SU-DHL-6 (cell line): ENCODE measurements around the gene ZNF148.

Experiments used
- H2AFZ ChIP-seq: fragments of 200-600 bp; sonication (generic); 2 replicates; pipeline ENCODE4 v1.6.1; 2014; ENCODE audit warnings: low read depth, mild to moderate bottlenecking, moderate library complexity, mixed read lengths, antibody characterized with exemption, low read length; ENCODE audit not compliant: severe bottlenecking
- H3F3A ChIP-seq: fragments of 200-600 bp; shearing (Covaris generic); 2 replicates; pipeline ENCODE4 v1.6.0; 2016; ENCODE audit warnings: antibody characterized with exemption, mild to moderate bottlenecking; ENCODE audit not compliant: insufficient read depth
- H3K27ac ChIP-seq: fragments of 200-600 bp; sonication (generic); 2 replicates; pipeline ENCODE4 v1.5.1; 2016; ENCODE audit warnings: low read depth, mild to moderate bottlenecking, low read length, moderate library complexity, mixed read lengths
- H3K27me3 ChIP-seq: fragments of 200-600 bp; sonication (generic), shearing (Covaris generic); 2 replicates; pipeline ENCODE4 v1.6.0; 2014; ENCODE audit warnings: mild to moderate bottlenecking, low read length
- H3K36me3 ChIP-seq: fragments of 200-600 bp; sonication (generic); 2 replicates; pipeline ENCODE4 v1.6.1; 2014; ENCODE audit warnings: mild to moderate bottlenecking, low read length, mixed read lengths
- H3K4me2 ChIP-seq: fragments of 300-600, 200-600 bp; shearing (Covaris generic), sonication (generic); 2 replicates; pipeline ENCODE4 v1.6.0; 2014; ENCODE audit warnings: low read length, low read depth, mild to moderate bottlenecking; ENCODE audit not compliant: poor library complexity, severe bottlenecking
- H3K4me3 ChIP-seq: fragments of 200-600 bp; sonication (generic); 2 replicates; pipeline ENCODE4 v1.5.1; 2014; ENCODE audit warnings: antibody characterized with exemption, low read length, mild to moderate bottlenecking, mixed read lengths; ENCODE audit not compliant: insufficient read depth, poor library complexity, severe bottlenecking
- H3K79me2 ChIP-seq: fragments of 200-600 bp; sonication (generic); 2 replicates; pipeline ENCODE4 v1.6.1; 2014; ENCODE audit warnings: mild to moderate bottlenecking, low read length, moderate library complexity; ENCODE audit not compliant: insufficient read depth
- H3K9ac ChIP-seq: fragments of 200-600 bp; sonication (generic); 2 replicates; pipeline ENCODE4 v1.7.0; 2014; ENCODE audit warnings: mild to moderate bottlenecking, low read length
- H3K9me2 ChIP-seq: fragments of 200-600 bp; sonication (generic); replicated peaks from 2 replicates; pipeline ENCODE4 v1.6.1; 2014; ENCODE audit warnings: low read length; ENCODE audit not compliant: insufficient read depth
- H3K9me3 ChIP-seq: fragments of 200-600 bp; sonication (generic); 2 replicates; pipeline ENCODE4 v1.6.1; 2014; ENCODE audit warnings: low read length, mixed read lengths; ENCODE audit not compliant: insufficient read depth
- H4K20me1 ChIP-seq: fragments of 200-600 bp; sonication (generic); 2 replicates; pipeline ENCODE4 v1.6.1; 2014; ENCODE audit warnings: low read depth, mild to moderate bottlenecking, antibody characterized with exemption, low read length, moderate library complexity, mixed read lengths
- EZH2phosphoT487 ChIP-seq: fragments of 200-600 bp; sonication (generic), shearing (Covaris generic); conservative IDR thresholded peaks from 2 replicates; pipeline ENCODE4 v1.6.1; 2018; ENCODE audit warnings: mild to moderate bottlenecking, antibody characterized with exemption, low read length, moderate library complexity, mixed read lengths
- TF ChIP-seq, protein P1 (sequence below): fragments of 200-600 bp; sonication (generic); IDR thresholded peaks from one replicate; pipeline ENCODE4 v1.5.1; 2017; ENCODE audit warnings: antibody characterized with exemption, mild to moderate bottlenecking, low read length, moderate library complexity; ENCODE audit not compliant: insufficient read depth, poor library complexity, severe bottlenecking

The ZNF148 gene

DNA sequence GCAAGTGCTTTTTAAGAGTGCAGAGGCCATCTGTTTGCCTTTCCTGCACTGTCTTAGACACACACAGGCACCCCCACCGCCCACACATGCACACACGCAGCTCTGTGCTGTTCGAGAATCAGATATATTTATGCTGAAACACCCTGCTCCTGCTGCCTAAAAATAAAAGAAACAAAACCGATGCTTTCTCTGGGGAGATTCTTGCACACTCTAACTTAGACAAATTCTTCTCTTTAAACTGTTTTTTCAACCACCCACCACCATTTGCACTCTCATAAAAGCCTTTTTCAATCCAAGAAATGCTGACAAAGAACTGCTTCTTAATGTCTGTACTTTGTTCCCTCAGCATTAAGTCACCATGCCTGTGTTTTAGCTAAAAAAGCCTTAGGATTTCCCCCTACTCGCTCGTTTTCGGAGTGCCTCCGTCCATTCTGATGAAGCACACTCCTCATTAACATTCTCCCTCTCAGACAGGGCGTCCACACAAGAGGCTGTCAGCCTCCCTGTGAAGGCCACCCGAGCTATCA, 188.8 kb downstream of the ZNF148 start:
- Histone ChIP-seq H3K27me3 (no peaks in the 10 kb centered on the region), H3K4me3 (no peak overlapping the region), H4K20me1 (no peaks in the 10 kb centered on the region), H3K9me2 (no peaks in the 10 kb centered on the region), H3K9me3 (no peaks in the 10 kb centered on the region), H3K27ac (no peak overlapping the region), H3K4me2 (no peak overlapping the region), H3K79me2 (no peaks in the 10 kb centered on the region), H3F3A (no peaks in the 10 kb centered on the region), H3K9ac (no peak overlapping the region), H3K36me3 (no peaks in the 10 kb centered on the region), H2AFZ (no peak overlapping the region)
- TF ChIP-seq EZH2phosphoT487: no peak
- TF ChIP-seq, protein P1, sequence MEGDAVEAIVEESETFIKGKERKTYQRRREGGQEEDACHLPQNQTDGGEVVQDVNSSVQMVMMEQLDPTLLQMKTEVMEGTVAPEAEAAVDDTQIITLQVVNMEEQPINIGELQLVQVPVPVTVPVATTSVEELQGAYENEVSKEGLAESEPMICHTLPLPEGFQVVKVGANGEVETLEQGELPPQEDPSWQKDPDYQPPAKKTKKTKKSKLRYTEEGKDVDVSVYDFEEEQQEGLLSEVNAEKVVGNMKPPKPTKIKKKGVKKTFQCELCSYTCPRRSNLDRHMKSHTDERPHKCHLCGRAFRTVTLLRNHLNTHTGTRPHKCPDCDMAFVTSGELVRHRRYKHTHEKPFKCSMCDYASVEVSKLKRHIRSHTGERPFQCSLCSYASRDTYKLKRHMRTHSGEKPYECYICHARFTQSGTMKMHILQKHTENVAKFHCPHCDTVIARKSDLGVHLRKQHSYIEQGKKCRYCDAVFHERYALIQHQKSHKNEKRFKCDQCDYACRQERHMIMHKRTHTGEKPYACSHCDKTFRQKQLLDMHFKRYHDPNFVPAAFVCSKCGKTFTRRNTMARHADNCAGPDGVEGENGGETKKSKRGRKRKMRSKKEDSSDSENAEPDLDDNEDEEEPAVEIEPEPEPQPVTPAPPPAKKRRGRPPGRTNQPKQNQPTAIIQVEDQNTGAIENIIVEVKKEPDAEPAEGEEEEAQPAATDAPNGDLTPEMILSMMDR: no peak

DNA sequence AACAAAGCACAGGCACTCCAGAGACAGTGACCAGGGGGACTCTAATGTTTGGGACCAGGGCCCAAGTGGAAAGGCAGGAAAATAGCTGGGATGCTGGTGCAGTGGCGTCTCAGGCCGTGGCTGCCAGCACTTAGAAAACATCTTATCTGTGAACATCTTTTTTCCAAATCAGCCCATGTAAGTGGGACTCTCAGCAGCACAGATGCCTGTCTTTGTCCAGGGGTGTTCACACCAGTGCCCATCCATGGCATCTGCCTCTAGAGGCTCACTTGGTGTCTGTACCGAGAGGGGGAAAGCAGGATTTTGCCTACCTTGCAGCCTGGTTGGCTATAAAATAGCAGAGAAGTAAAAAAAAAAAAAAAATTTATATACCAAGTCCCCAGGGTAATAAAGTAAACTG, 189.3 kb downstream of the ZNF148 start:
- Histone ChIP-seq H3K4me3 (no peak overlapping the region), H3K27ac (no peak overlapping the region), H2AFZ (no peak overlapping the region), H3K4me2 (no peak overlapping the region), H3K9me2 (no peaks in the 10 kb centered on the region), H3K9me3 (no peaks in the 10 kb centered on the region), H3K36me3 (no peaks in the 10 kb centered on the region), H3K9ac (no peak overlapping the region), H3K27me3 (no peaks in the 10 kb centered on the region), H3F3A (no peaks in the 10 kb centered on the region), H3K79me2 (no peaks in the 10 kb centered on the region), H4K20me1 (no peaks in the 10 kb centered on the region)
- no peak for TF ChIP-seq EZH2phosphoT487
- TF ChIP-seq, protein P1: no peak

DNA sequence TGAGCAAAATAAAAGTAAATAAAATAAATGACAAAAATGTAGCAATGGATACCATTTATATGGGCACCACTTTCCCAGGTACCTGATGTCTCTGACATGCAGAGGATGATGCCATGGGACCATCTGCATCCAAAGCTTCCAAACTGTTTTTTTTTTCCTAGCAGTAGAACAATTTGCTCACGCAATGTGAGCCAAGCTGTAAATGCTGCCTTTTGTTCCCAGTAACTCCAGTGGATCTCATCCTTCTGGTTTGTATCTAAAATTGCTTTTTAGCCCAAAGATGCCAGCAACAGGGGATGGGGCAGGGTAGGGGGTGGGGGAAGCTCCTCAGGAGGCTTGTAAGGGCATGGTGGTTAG, 195.3 kb downstream of the ZNF148 start:
- Histone ChIP-seq H3K9me3 (no peaks in the 10 kb centered on the region), H3K9me2 (no peaks in the 10 kb centered on the region), H4K20me1 (no peaks in the 10 kb centered on the region), H3K4me2 (no peak overlapping the region), H3F3A (no peaks in the 10 kb centered on the region), H3K4me3 (no peak overlapping the region), H3K27me3 (no peaks in the 10 kb centered on the region), H3K36me3 (no peaks in the 10 kb centered on the region), H3K9ac (no peak overlapping the region), H3K79me2 (no peaks in the 10 kb centered on the region), H2AFZ (peak overlapping the region; percentile 49), H3K27ac (no peak overlapping the region)
- TF ChIP-seq EZH2phosphoT487: no peak
- TF ChIP-seq, protein P1: no peak
